HEK293 (cell line): ENCODE measurements around the gene EIF4E1B.
A peak's percentile ranks its signal among the peaks of the same experiment; 100 is the strongest.

Experiments used
- CTCF ChIA-PET: fragments of 350-600 bp; formaldehyde crosslinking; extraction: SDS; loops from one replicate; lab custom pipeline; 2021; ENCODE audit warnings: antibody characterized with exemption; lab: Yijun Ruan, JAX
- POLR2A ChIA-PET: fragments of 300-600 bp; formaldehyde crosslinking; extraction: SDS; loops from one replicate; lab custom pipeline; 2020; ENCODE audit warnings: antibody characterized with exemption, inconsistent platforms; lab: Yijun Ruan, JAX
- H3K27ac ChIP-seq: fragments of 200-500 bp; sonication (Bioruptor generic); 2 replicates; pipeline ENCODE4 v1.5.1; 2014; ENCODE audit warnings: low read depth, low read length, control low read depth, inconsistent platforms; ENCODE audit errors: extremely low read depth
- H3K36me3 ChIP-seq, 2 experiments: fragments of 200-500 bp in 1 of 2; sonication (Bioruptor generic) in 1 of 2; 1 replicate in 1 of 2; 2 replicates in 1 of 2; pipeline ENCODE4 v1.5.1; 2014 to 2017; ENCODE audit warnings: inconsistent platforms in 2 of 2, low read length in 2 of 2; ENCODE audit not compliant: control insufficient read depth in 2 of 2, insufficient read depth in 1 of 2
- H3K4me1 ChIP-seq: fragments of 200-500 bp; sonication (Bioruptor generic); 2 replicates; pipeline ENCODE4 v1.5.1; 2014; ENCODE audit warnings: mild to moderate bottlenecking, low read length, inconsistent platforms; ENCODE audit not compliant: control insufficient read depth, insufficient read depth
- H3K4me3 ChIP-seq: 2 replicates; pipeline ENCODE4 v1.5.1; 2011; ENCODE audit warnings: low read depth, mild to moderate bottlenecking, control low read depth, low read length, moderate library complexity
- H3K9me3 ChIP-seq: fragments of 200-500 bp; sonication (Bioruptor generic); 2 replicates; pipeline ENCODE4 v1.5.1; 2014; ENCODE audit warnings: low read depth, low read length, inconsistent platforms; ENCODE audit not compliant: control insufficient read depth, insufficient read depth
- GLI2 ChIP-seq: fragments of 450-650 bp; formaldehyde crosslinking; IDR thresholded peaks from 2 replicates; pipeline ENCODE4; 2017; ENCODE audit warnings: missing biosample characterization, missing genetic modification characterization, low read depth, borderline replicate concordance
- GLIS1 ChIP-seq: fragments of 450-650 bp; formaldehyde crosslinking; IDR thresholded peaks from 2 replicates; pipeline ENCODE4 v1.5.1; 2016; ENCODE audit warnings: missing biosample characterization, missing genetic modification characterization
- KLF1 ChIP-seq: fragments of 450-650 bp; formaldehyde crosslinking; IDR thresholded peaks from 2 replicates; pipeline ENCODE4 v1.5.1; 2016; ENCODE audit warnings: missing biosample characterization, missing genetic modification characterization
- REPIN1 ChIP-seq: fragments of 450-650 bp; formaldehyde crosslinking; IDR thresholded peaks from 2 replicates; pipeline ENCODE4 v1.5.1; 2017; ENCODE audit warnings: missing biosample characterization, missing genetic modification characterization, low read depth
- ZBTB20 ChIP-seq: fragments of 450-650 bp; formaldehyde crosslinking; IDR thresholded peaks from 2 replicates; pipeline ENCODE4 v1.5.1; 2016; ENCODE audit warnings: missing biosample characterization, missing genetic modification characterization
- ZNF324 ChIP-seq: fragments of 450-650 bp; formaldehyde crosslinking; IDR thresholded peaks from 2 replicates; pipeline ENCODE4 v1.5.1; 2016; ENCODE audit warnings: missing biosample characterization, missing genetic modification characterization
- ZNF416 ChIP-seq: fragments of 450-650 bp; formaldehyde crosslinking; IDR thresholded peaks from 2 replicates; pipeline ENCODE4 v1.5.1; 2016; ENCODE audit warnings: missing biosample characterization, missing genetic modification characterization
- ZNF514 ChIP-seq: fragments of 450-650 bp; formaldehyde crosslinking; IDR thresholded peaks from 2 replicates; pipeline ENCODE4 v1.5.1; 2016; ENCODE audit warnings: missing biosample characterization, missing genetic modification characterization
- ZNF623 ChIP-seq: fragments of 450-650 bp; formaldehyde crosslinking; IDR thresholded peaks from 2 replicates; pipeline ENCODE4 v1.5.1; 2016; ENCODE audit warnings: missing biosample characterization, missing genetic modification characterization
- ZNF624 ChIP-seq: fragments of 450-650 bp; formaldehyde crosslinking; IDR thresholded peaks from 2 replicates; pipeline ENCODE4 v1.5.1; 2017; ENCODE audit warnings: missing biosample characterization, missing genetic modification characterization
- ZXDB ChIP-seq: fragments of 450-650 bp; formaldehyde crosslinking; IDR thresholded peaks from 2 replicates; pipeline ENCODE4 v1.5.1; 2016; ENCODE audit warnings: missing biosample characterization, missing genetic modification characterization
- TF ChIP-seq, protein P1 (sequence below): fragments of 450-650 bp; formaldehyde crosslinking; IDR thresholded peaks from 2 replicates; pipeline ENCODE4 v1.5.1; 2017; ENCODE audit warnings: missing biosample characterization, missing genetic modification characterization

Gene EIF4E1B

GRCh38 chr5:176664479-176664878 is 34.0 kb downstream of the EIF4E1B start:
- Histone ChIP-seq H3K27ac (no peak overlapping the region), H3K4me3 (no peak overlapping the region), H3K4me1 (no peaks in the 10 kb centered on the region), H3K36me3 (no peaks in the 10 kb centered on the region), H3K9me3 (no peaks in the 10 kb centered on the region)
- POLR2A ChIA-PET, result no interaction called here
- CTCF ChIA-PET, result interaction anchor here (0.5 to 0.8 kb wide), 2 partner anchors 86 to 295 kb away, joined by 3 to 4 read pairs; no protein-coding TSS in a partner anchor
- TF ChIP-seq, protein P1, sequence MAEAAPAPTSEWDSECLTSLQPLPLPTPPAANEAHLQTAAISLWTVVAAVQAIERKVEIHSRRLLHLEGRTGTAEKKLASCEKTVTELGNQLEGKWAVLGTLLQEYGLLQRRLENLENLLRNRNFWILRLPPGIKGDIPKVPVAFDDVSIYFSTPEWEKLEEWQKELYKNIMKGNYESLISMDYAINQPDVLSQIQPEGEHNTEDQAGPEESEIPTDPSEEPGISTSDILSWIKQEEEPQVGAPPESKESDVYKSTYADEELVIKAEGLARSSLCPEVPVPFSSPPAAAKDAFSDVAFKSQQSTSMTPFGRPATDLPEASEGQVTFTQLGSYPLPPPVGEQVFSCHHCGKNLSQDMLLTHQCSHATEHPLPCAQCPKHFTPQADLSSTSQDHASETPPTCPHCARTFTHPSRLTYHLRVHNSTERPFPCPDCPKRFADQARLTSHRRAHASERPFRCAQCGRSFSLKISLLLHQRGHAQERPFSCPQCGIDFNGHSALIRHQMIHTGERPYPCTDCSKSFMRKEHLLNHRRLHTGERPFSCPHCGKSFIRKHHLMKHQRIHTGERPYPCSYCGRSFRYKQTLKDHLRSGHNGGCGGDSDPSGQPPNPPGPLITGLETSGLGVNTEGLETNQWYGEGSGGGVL, result no peak
- no peak for TF ChIP-seq REPIN1 (tag by site-specific recombination)
- no peak for TF ChIP-seq KLF1
- peak; percentile 67 for TF ChIP-seq GLIS1 (tag by site-specific recombination)

DNA sequence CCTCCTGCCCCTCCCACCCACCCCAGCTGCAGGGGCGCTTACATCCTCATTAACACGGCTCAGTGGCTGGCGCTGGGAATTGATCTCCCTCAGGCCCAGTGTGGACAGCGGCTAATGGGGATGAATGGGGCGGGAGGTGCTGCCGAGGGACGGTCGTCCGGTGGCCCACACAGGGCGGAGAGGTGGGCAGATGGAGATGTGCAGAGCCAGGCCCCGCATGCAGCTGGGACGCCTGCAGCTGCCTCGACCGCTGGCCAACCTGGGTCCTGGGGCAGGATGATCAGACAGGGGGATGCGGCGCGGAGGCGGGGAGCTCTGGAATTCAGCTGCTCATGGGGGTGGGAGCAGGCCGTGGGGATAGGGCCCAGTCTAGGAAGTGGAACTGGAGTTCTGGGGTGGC is 34.4 kb downstream of the EIF4E1B start:
- H3K36me3 ChIP-seq, result no peaks in the 10 kb centered on the region
- CTCF ChIA-PET, result interaction anchor here (0.5 to 0.8 kb wide), 2 partner anchors 86 to 294 kb away, joined by 3 to 4 read pairs; no protein-coding TSS in a partner anchor
- no peak for TF ChIP-seq ZNF624 (tag by site-specific recombination)
- TF ChIP-seq ZNF416 (tag by site-specific recombination), result no peak
- TF ChIP-seq ZXDB, result no peak
- TF ChIP-seq, protein P1, result no peak
- no peak for TF ChIP-seq ZNF514 (tag by site-specific recombination)
- no peak for TF ChIP-seq GLI2 (tag by site-specific recombination)
- POLR2A ChIA-PET, result no interaction called here
- H3K4me3 ChIP-seq, result no peak overlapping the region
- H3K27ac ChIP-seq, result no peak overlapping the region
- no peaks in the 10 kb centered on the region for H3K9me3 ChIP-seq
- H3K4me1 ChIP-seq, result no peaks in the 10 kb centered on the region

DNA sequence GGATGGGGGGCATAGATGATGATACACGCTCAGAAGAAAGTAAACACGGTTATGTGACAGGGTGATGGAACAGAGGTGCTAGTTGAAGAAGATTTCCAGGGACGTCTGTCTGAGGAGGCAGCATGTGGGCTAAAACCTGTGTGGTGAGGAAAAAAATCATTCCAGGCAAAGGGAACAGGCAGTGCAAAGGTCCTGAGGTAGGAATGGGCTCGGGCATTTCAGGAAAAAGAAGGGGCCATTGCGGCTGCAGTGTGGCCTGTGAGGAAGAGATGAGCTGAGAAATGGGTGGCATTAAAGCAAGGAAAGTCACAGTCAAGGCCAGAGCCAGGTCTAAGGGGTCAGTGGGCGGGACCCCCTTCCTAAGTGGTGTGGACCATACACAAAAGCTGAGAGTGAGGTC is 35.0 kb downstream of the EIF4E1B start:
- no peaks in the 10 kb centered on the region for H3K4me1 ChIP-seq
- no peak overlapping the region for H3K4me3 ChIP-seq
- H3K27ac ChIP-seq, result no peak overlapping the region
- no peaks in the 10 kb centered on the region for H3K36me3 ChIP-seq
- H3K9me3 ChIP-seq, result no peaks in the 10 kb centered on the region
- ChIA-PET POLR2A (no interaction called here), CTCF (no interaction called here)
- TF ChIP-seq ZBTB20 (tag by site-specific recombination) (no peak), ZNF623 (tag by site-specific recombination) (peak; percentile 95)

GRCh38 chr5:176667637-176668036 is 37.2 kb downstream of the EIF4E1B start:
- ChIA-PET POLR2A (no interaction called here), CTCF (interaction anchor here (0.6 kb wide), 2 partner anchors 10 to 353 kb away, joined by 3 read pairs; no protein-coding TSS in a partner anchor)
- Histone ChIP-seq H3K27ac (no peak overlapping the region), H3K36me3 (no peaks in the 10 kb centered on the region), H3K4me1 (no peaks in the 10 kb centered on the region), H3K4me3 (no peak overlapping the region), H3K9me3 (no peaks in the 10 kb centered on the region)
- no peak for TF ChIP-seq ZNF324 (tag by site-specific recombination)
